IMR-90 (cell line): ENCODE data around the gene TRABD2A.

Source experiments
- CEBPB ChIP-seq: IDR thresholded peaks from 2 replicates; pipeline ENCODE4 v1.6.1; 2012; ENCODE audit warnings: low read depth, low read length, improper control_type of control experiment
- POLR2A ChIP-seq: IDR thresholded peaks from 2 replicates; pipeline ENCODE4 v1.6.1; 2012; ENCODE audit warnings: mild to moderate bottlenecking, low read depth, low read length
- TF ChIP-seq, protein P1 (sequence below): conservative IDR thresholded peaks from 2 replicates; pipeline ENCODE4 v1.5.1; 2012; ENCODE audit warnings: mild to moderate bottlenecking, low read depth, low read length, improper control_type of control experiment

DNA sequence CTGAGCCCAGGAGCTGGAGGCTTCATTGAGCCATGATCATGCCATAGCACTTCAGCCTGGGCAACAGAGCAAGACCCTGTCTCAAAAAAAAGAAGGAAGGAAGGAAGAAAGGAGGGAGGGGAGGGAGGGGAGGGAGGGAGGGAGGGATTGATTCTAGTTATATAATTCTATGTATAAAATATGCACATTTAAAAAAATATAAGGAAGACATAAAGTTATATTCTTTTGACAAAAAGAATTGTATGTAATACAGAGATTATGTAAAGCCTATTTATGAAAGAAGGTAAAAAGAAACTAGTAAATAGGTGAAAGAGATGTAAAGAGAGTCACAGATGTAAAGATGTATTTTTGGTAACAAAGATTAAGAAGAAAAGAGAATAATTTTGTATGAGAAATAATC is 42.1 kb upstream of the TRABD2A start:
- TF ChIP-seq, protein P1, sequence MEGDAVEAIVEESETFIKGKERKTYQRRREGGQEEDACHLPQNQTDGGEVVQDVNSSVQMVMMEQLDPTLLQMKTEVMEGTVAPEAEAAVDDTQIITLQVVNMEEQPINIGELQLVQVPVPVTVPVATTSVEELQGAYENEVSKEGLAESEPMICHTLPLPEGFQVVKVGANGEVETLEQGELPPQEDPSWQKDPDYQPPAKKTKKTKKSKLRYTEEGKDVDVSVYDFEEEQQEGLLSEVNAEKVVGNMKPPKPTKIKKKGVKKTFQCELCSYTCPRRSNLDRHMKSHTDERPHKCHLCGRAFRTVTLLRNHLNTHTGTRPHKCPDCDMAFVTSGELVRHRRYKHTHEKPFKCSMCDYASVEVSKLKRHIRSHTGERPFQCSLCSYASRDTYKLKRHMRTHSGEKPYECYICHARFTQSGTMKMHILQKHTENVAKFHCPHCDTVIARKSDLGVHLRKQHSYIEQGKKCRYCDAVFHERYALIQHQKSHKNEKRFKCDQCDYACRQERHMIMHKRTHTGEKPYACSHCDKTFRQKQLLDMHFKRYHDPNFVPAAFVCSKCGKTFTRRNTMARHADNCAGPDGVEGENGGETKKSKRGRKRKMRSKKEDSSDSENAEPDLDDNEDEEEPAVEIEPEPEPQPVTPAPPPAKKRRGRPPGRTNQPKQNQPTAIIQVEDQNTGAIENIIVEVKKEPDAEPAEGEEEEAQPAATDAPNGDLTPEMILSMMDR: no peak
- TF ChIP-seq CEBPB (no peak), POLR2A (no peak)
